Activated CD4-positive, alpha-beta T cell treated with anti-CD3 and anti-CD28 coated beads, Interleukin-2, Interleukin-6, amounts not matched to agents 100 ng/mL and 50 ng/mL, durations not matched to agents 16 hours and 8 hours (primary cell): ENCODE results near the gene PLAAT3.
"Not testable (repeated sequence)": the region's sequence is repeated elsewhere in the genome, so short reads cannot be mapped to it uniquely, and the experiment has no call there.

ENCODE experiments used
- DNase-seq: peaks from one replicate; pipeline ENCODE4 v3.0.0-alpha.2; 2020

The PLAAT3 gene

DNA sequence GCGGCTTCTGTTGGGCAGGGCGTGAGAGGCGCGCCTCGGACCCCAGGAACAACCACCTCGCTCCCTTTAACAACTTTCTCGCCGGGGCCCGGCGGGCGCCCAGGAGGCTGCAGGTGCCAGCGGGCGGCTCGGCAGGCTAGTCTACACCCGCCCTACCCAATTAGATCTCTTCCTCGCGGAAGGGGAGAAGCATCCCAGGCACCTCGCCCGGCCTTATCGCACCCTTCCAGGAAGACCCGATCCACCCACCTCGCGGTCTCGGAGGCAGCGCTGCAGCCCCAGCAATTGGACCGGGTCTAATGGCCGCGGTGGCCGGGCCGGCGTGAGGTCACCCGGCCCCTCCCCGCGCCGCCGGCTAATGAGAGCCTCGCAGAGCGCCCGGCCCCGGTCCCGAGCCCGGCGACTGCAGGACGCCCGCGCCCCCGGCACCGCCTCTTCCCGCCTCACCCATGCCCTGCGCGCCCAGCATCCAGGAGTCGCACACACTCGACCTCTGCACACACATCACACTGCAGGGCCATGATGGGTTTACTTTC is at the start of gene PLAAT3:
PLAAT3 (minus strand) TSS at position 298 of the 536 bp plus-strand sequence. CDS start 419 bp downstream, outside the sequence.
- peak; percentile 46 for DNase-seq

DNA sequence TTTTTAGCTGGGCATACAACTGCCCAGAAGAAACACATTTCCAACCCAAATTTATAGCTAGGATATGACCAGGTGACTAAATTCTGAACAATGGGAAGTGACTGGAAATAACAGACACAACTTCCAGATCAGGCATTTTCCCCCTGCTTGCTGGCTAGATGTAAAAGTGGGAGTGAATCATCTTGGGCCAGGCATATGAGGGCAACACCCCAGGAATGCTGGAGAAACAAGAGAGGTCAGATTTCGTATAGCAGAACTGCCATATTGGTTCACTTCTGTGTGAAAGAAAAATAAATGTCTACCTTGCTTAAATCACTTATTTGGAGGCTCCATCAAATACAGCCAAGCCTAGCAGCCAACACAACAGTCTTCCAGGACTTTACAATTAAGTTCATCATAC is 49.6 kb upstream of the PLAAT3 start:
- no peak for DNase-seq

DNA sequence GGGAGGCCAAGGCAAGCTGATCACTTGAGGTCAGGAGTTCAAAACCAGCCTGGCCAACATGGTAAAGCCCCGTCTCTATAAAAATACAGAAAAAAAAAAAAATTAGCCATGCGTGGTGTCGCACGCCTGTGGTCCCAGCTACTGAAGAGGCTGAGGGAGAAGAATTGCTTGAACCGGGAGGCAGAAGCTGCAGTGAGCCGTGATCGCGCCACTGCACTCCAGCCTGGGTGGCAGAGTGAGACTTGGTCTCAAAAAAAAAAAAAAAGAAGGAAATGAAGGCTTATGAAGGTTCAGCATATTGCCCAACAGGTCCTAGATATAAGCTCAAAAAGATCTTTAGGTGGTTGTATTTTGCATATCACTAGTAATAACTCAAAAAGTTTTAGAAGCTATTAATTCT is 46.7 kb upstream of the PLAAT3 start:
- DNase-seq = no peak

GRCh38 chr11:63652671-63653070 is 38.4 kb upstream of the PLAAT3 start:
- DNase-seq = no peak

DNA sequence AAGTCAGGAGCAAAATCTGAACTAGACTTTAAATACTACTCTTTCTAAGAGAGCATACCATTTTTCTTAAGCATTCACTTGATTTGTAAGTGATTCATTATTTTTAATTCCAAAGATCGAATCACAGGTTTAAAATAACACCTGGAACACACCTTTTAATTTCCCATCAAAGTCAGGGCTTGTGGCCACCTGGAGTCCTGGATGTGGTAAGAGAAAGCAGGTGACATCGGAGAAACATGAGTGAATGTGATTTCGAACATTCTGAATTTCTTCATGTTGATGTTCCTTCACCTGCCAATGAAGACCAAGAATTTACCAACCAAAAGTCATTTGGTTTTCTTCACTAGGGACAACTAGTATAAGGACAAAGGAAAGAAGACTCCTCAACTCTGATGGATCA is 29.0 kb upstream of the PLAAT3 start:
- no peak for DNase-seq

DNA sequence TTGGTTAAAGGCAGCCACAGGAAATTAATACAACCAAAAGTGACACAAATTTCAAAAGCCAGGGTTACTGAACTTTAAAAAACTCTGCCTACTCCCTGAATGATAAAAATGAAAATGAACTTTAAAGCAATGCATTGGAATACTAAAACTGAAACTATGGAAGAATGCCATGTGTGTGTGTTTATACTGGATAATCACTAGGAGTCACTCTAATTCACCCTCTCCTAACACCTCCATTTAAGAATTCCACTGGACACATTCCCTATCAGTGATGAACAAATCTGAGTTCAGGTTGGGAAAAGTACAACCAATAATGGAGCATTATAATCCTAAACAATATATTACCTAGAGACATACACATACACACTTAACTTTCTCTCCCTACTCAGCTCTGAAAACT is 27.5 kb upstream of the PLAAT3 start:
- no peak for DNase-seq

- DNase-seq = no peak
These were observed 25.1 kb upstream of the PLAAT3 start for GRCh38 chr11:63639199-63639832.

- not testable (repeated sequence) for DNase-seq
These were observed 24.2 kb upstream of the PLAAT3 start for GRCh38 chr11:63638436-63638835.

- DNase-seq = peak; percentile 70
These were observed 21.7 kb upstream of the PLAAT3 start for GRCh38 chr11:63635762-63636465.

- no peak for DNase-seq
These were observed 15.2 kb upstream of the PLAAT3 start for GRCh38 chr11:63629426-63629825.

DNA sequence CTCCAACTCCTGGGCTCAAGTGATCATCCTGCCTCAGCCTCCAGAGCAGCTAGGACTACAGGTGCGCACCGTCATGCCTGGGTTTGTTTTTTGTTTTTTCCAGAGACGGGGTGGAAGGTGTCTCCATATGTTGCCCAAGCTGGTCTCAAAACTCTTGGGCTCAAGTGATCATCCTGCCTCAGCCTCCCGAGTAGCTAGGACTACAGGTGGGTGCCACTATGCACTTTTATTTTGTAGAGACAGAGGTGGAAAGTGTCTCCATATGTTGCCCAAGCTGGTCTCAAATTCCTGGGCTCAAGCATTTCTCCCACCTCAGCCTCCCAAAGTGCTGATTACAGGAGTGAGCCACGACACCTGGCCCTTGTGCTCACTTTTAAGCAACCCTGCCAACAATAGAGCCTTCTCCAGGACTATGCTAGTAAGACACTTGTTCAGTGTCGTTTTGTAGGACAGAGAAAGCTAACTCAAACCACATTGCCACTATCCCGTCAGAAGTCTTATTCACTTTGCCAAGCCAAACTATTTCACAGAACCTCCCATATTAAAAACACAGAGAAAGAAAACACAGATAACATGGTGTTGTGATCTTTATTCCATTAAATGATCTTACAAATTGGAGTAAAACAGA is 9.4 kb upstream of the PLAAT3 start:
- DNase-seq = no peak

DNA sequence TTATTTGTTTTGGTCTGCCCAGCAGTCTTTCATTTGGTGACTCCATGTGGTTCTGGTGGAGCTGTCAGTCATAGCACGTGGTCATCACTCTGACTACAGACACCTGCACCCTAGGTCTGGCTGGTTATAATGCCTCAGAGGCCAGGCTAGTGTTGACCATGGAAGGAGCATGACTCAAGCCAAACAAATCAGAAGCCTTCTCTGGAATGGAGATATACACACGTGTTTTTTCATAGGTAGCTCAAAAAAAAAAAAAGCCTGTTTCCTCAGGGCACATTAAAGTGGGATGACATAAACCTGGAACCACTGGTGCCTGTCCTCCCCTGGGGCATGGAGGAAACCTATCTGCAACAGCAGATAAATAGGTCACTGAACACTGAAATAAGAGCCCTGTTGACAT is 8.1 kb upstream of the PLAAT3 start:
- no peak for DNase-seq

DNA sequence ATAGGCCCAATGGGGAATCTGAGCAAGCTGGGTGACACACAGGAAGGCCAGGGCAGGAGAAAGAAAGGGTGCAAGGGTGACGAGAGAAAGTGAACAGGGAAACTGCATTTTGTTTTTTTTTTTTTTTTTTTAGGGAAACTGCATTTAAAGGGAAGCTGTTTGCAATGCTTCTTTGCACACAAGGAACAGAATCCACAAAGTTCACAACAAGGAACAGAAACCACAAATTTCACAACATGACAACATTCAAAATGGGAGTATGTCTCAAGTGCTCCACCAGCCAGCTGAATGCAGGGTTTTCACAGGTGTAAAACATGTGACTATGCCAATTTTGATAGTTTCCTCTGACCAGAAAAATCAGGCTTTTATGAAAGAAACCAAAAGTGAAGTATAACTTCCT is 6.8 kb upstream of the PLAAT3 start:
- no peak for DNase-seq

- DNase-seq = no peak
These were observed 5.7 kb upstream of the PLAAT3 start for GRCh38 chr11:63619967-63620366.

GRCh38 chr11:63617686-63618085 is 3.5 kb upstream of the PLAAT3 start:
- DNase-seq = not testable (repeated sequence)

- no peak for DNase-seq
These were observed 2.7 kb upstream of the PLAAT3 start for GRCh38 chr11:63616953-63617352.

GRCh38 chr11:63613517-63614135 is 607 bp downstream of the PLAAT3 start:
- DNase-seq = peak; percentile 20

DNA sequence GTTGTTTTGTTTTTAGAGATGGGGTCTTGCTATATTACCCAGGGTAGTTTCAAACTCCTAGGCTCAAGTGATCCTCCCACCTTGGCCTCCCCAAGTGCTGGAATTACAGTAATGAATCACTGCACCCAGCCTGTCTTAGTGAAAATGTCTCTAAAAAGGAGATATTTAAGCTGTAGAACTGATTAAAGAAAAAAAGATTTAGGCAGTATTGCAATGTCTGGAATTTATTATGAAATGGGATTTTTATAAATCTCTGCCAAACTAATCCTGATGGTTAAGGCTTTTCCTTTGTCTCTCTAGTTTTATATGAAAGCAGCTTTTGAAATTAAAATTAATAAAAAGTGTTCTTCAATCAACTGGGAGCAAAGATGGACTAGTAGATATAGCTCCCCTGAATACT is 2.1 kb downstream of the PLAAT3 start:
- DNase-seq = no peak

- no peak for DNase-seq
These were observed 2.9 kb downstream of the PLAAT3 start for GRCh38 chr11:63611395-63611747.

GRCh38 chr11:63610604-63611394 is 3.4 kb downstream of the PLAAT3 start:
- DNase-seq = no peak

GRCh38 chr11:63609971-63610580 is 4.2 kb downstream of the PLAAT3 start:
- DNase-seq = no peak

DNA sequence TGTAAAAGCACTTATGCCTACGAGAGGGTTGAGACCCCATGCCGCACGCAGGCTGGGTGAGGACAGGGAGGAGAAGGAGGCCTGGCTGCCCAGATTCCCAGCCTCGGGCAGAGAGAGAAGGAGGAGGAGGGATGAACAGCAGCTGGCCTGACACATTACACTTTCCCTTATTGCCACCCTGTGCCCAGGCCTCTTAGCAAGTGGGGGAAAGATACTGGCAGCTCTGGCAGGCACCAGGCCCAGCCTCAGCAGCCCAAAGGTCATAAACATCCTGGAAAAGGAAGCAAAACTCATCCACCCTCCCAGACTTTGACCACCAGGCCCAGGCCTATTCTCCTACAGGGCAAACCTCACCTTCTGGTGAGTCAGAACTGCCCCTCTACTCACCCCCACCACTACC is 4.7 kb downstream of the PLAAT3 start:
- DNase-seq = no peak
